Skeletal muscle satellite cell (primary cell): ENCODE results near the gene FTCDNL1. TPM values are rescaled to one million over a fixed set of nuclear protein-coding genes. Genes with fewer than 3 reads are reported as not detected.

Experiments used
- H3K27me3 ChIP-seq: 2 replicates; pipeline ENCODE4 v1.7.0; 2013; ENCODE audit warnings: low read length; ENCODE audit not compliant: control insufficient read depth, insufficient read depth
- H3K36me3 ChIP-seq: 2 replicates; pipeline ENCODE4 v1.7.0; 2013; ENCODE audit warnings: mild to moderate bottlenecking, control low read depth, low read length; ENCODE audit not compliant: insufficient read depth
- H3K4me1 ChIP-seq: 2 replicates; pipeline ENCODE4 v1.7.0; 2013; ENCODE audit warnings: low read length; ENCODE audit not compliant: control insufficient read depth, insufficient read depth
- H3K4me2 ChIP-seq: 2 replicates; pipeline ENCODE4 v1.7.0; 2013; ENCODE audit warnings: mild to moderate bottlenecking, low read length
- H3K4me3 ChIP-seq: 2 replicates; pipeline ENCODE4 v1.7.0; 2013; ENCODE audit warnings: low read length
- H3K9ac ChIP-seq: 2 replicates; pipeline ENCODE4 v1.7.0; 2013; ENCODE audit warnings: mild to moderate bottlenecking, low read depth, low read length, moderate library complexity
- H3K9me3 ChIP-seq: replicated peaks from 2 replicates; pipeline ENCODE4 v1.7.0; 2013; ENCODE audit warnings: mild to moderate bottlenecking, control low read depth, low read length
- small RNA-seq: library from RNA; depleted of rRNA; stranded (forward); fragments of <200 nt; gene quantifications from one replicate; pipeline ENCODE3, GENCODE V24; 2012

Gene FTCDNL1

GRCh38 chr2:199734651-199735050, 116.3 kb downstream of the FTCDNL1 start:
- no peaks in the 10 kb centered on the region for H3K36me3 ChIP-seq
- peaks cover 15% of the 10 kb centered on the region for H3K4me1 ChIP-seq
- H3K4me2 ChIP-seq: no peak overlapping the region
- no peaks in the 10 kb centered on the region for H3K9me3 ChIP-seq
- no peak overlapping the region for H3K9ac ChIP-seq
- peaks cover 18% of the 10 kb centered on the region for H3K27me3 ChIP-seq
- no peak overlapping the region for H3K4me3 ChIP-seq

DNA sequence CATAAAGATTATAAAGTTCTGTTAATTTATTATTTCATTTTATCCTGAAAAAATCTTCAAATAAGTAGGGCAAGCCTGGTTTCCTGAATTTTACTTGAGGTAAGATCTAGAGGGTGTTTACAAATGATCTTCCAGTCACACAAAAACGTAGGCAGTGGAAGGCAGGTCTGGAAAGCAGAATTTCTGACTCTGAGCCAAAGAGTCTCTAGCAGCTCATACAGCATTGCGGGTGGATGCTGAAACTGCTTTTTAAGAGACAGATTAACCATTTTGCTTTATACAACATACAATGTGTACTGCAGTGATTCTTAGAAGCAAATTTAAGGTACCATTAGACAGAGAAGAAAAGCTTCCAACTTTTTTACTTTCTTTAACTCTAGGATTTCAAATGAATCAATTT, 117.0 kb downstream of the FTCDNL1 start:
- no peaks in the 10 kb centered on the region for H3K36me3 ChIP-seq
- H3K9me3 ChIP-seq: no peaks in the 10 kb centered on the region
- H3K4me3 ChIP-seq: no peak overlapping the region
- H3K27me3 ChIP-seq: peaks cover 18% of the 10 kb centered on the region
- H3K4me2 ChIP-seq: no peak overlapping the region
- H3K9ac ChIP-seq: no peak overlapping the region
- peaks cover 8% of the 10 kb centered on the region for H3K4me1 ChIP-seq

DNA sequence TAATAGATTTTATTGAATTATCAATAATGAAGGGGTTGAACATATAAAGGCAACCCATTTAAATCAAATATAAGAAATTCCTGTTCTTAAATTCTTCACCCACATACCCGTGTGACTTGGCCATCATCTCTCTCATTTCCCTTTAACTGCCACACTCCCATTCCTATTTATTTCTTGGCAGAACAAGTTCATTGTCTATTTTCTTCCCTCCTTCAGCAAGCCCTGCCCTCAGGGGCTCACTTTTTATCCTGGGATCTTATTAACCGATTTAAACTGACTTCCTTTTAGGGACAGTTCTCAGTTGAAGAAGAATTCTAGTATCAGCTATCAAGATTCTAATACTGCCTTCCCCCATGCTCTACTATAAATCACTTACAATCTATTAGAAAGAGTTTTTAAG, 123.2 kb downstream of the FTCDNL1 start:
- H3K4me2 ChIP-seq: no peak overlapping the region
- no peak overlapping the region for H3K4me3 ChIP-seq
- H3K9ac ChIP-seq: no peak overlapping the region
- no peaks in the 10 kb centered on the region for H3K36me3 ChIP-seq
- H3K27me3 ChIP-seq: peaks cover 12% of the 10 kb centered on the region
- no peaks in the 10 kb centered on the region for H3K4me1 ChIP-seq
- no peaks in the 10 kb centered on the region for H3K9me3 ChIP-seq

GRCh38 chr2:199727306-199727705, 123.7 kb downstream of the FTCDNL1 start:
- no peaks in the 10 kb centered on the region for H3K36me3 ChIP-seq
- H3K27me3 ChIP-seq: peaks cover 12% of the 10 kb centered on the region
- no peak overlapping the region for H3K9ac ChIP-seq
- H3K4me2 ChIP-seq: no peak overlapping the region
- H3K4me3 ChIP-seq: no peak overlapping the region
- H3K9me3 ChIP-seq: no peaks in the 10 kb centered on the region
- H3K4me1 ChIP-seq: no peaks in the 10 kb centered on the region

GRCh38 chr2:199718074-199718473, 132.9 kb downstream of the FTCDNL1 start:
- H3K9ac ChIP-seq: no peak overlapping the region
- H3K9me3 ChIP-seq: no peaks in the 10 kb centered on the region
- no peaks in the 10 kb centered on the region for H3K36me3 ChIP-seq
- H3K27me3 ChIP-seq: no peaks in the 10 kb centered on the region
- H3K4me1 ChIP-seq: peaks cover 6% of the 10 kb centered on the region
- H3K4me3 ChIP-seq: no peak overlapping the region
- H3K4me2 ChIP-seq: no peak overlapping the region

DNA sequence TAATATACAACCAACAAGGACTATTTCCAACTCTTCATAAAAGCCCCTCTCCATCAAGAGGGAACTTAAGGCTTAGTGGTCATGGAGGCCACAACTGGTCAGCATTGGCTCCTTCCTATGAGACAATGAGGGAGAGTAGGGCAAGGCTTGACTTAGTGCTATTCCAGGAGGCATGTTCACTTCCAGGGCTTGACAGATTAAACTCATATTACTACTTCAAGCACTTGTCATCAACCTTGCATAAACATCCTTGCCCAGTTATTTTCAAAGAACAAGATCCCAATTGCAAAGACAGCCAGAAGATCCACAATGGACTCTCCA, 133.4 kb downstream of the FTCDNL1 start:
- Histone ChIP-seq H3K36me3 (no peaks in the 10 kb centered on the region), H3K4me3 (no peak overlapping the region), H3K9me3 (no peaks in the 10 kb centered on the region), H3K4me2 (no peak overlapping the region), H3K9ac (no peak overlapping the region), H3K27me3 (no peaks in the 10 kb centered on the region), H3K4me1 (peaks cover 6% of the 10 kb centered on the region)

DNA sequence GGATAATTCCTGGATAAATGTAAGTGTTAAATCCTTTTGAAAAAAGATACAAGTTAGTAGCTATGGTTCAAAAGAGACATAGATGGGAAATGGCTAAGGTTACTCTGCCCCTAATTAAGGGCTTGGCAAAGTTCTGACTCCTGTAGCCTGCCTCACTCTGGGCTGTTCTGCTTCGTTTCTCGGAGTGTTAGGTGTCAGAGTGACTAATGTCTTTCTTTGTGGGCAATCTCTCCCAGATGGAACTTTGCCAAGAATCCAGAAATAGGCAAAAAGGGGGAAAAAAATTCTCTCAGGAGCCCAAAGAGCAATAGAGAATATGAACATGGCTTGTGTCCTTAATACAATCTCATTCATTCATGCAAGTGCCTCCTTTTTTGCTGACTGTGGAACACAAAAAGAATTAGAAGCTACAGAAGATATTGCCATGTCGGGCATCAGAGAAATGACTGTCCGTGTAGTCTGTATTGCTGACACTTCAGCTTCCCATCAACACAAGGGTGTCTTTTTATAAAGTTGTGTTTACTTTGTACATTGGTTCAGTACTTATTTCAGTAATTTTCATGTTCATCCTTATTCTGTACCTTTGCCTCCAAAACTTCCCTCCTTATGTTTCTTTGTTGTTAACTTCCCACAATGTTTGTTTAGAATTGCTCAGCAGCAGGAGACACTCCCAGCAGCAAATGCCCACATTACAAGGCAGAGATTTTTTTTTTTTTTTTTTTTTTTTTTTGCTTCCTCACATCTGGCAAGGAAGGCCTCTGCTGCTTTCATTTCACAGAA, 134.0 kb downstream of the FTCDNL1 start:
- Histone ChIP-seq H3K9me3 (no peaks in the 10 kb centered on the region), H3K27me3 (no peaks in the 10 kb centered on the region), H3K4me2 (no peak overlapping the region), H3K9ac (no peak overlapping the region), H3K36me3 (no peaks in the 10 kb centered on the region), H3K4me1 (peaks cover 6% of the 10 kb centered on the region), H3K4me3 (no peak overlapping the region)

GRCh38 chr2:199713746-199714145, 137.2 kb downstream of the FTCDNL1 start:
- H3K9ac ChIP-seq: no peak overlapping the region
- H3K4me2 ChIP-seq: no peak overlapping the region
- peaks cover 6% of the 10 kb centered on the region for H3K4me1 ChIP-seq
- H3K4me3 ChIP-seq: no peak overlapping the region
- no peaks in the 10 kb centered on the region for H3K36me3 ChIP-seq
- H3K9me3 ChIP-seq: no peaks in the 10 kb centered on the region
- H3K27me3 ChIP-seq: no peaks in the 10 kb centered on the region

- Histone ChIP-seq H3K36me3 (no peaks in the 10 kb centered on the region), H3K4me2 (no peak overlapping the region), H3K27me3 (no peaks in the 10 kb centered on the region), H3K9me3 (no peaks in the 10 kb centered on the region), H3K4me3 (no peak overlapping the region), H3K9ac (no peak overlapping the region), H3K4me1 (no peaks in the 10 kb centered on the region)
These were observed 140.4 kb downstream of the FTCDNL1 start for GRCh38 chr2:199710551-199710950.

Small RNAs within 50 kb of the gene (small RNA-seq; reads per million reads assigned to genes)
- gene AC108032.1 (not detected), gene RN7SL717P (not detected)
